ENCODE results near the gene TJP1.

- TF ChIP-seq POLR2AphosphoS5 (IDR thresholded peaks at IDR 0.05; ENCODE audit: low read depth, low read length) (no peak), POLR2A (IDR thresholded peaks at IDR 0.05; ENCODE audit: low read depth, low read length) (no peak), TAF1 (IDR thresholded peaks at IDR 0.05; ENCODE audit: low read depth, low read length) (no peak), PAX5 (IDR thresholded peaks at IDR 0.05; ENCODE audit: insufficient read depth, low read length, severe bottlenecking) (no peak), SPI1 (IDR thresholded peaks at IDR 0.05; ENCODE audit: low read depth, low read length) (no peak)
Observed at GRCh38 chr15:29759596-29759995, 62.7 kb downstream of the TJP1 start.
